T1000 (cell line): ENCODE measurements around the gene CIAO2A.

Experiments used
- DNase-seq: peaks from one replicate; lab custom pipeline; 2025; ENCODE audit warnings: mixed read lengths; lab: John Stamatoyannopoulos, UW

CIAO2A gene

DNA sequence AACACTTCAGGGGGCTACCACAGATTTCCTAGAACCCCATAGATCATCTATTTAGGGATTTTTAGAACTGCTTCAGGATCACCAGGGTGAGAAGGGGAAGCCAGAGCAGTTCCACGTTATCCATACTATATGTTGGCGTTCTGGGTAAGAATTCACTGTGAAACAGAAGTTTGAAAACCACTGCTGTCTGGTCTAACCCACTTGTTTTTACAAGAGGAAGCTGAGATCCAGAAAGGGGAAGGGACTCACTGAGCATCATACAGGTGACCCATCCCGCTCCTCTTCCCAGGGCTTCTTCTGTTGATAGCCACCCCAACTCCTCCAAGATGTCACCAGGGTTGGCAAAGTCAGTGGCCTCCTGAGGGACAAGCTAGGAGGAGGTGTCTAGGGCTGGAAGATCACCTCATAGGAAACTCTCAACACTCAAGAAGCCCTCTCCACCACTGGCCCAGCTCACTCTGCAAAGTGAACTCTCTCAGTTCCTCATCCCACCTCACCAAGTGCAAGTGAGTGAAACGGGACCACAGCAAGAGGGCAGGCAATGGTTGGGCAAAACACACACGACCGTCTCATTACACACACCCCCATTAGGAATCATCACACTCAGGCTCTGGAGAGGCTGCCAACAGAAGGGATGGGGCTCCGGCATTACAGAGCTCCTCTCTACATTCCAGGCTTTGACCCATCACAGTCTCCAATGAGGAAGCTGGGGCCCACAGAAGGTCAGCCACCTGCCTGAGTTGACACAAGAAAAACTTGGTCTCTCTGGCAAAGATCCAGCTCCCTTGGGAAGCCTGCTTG lies 49.1 kb downstream of the CIAO2A start:
- DNase-seq = no peak

DNA sequence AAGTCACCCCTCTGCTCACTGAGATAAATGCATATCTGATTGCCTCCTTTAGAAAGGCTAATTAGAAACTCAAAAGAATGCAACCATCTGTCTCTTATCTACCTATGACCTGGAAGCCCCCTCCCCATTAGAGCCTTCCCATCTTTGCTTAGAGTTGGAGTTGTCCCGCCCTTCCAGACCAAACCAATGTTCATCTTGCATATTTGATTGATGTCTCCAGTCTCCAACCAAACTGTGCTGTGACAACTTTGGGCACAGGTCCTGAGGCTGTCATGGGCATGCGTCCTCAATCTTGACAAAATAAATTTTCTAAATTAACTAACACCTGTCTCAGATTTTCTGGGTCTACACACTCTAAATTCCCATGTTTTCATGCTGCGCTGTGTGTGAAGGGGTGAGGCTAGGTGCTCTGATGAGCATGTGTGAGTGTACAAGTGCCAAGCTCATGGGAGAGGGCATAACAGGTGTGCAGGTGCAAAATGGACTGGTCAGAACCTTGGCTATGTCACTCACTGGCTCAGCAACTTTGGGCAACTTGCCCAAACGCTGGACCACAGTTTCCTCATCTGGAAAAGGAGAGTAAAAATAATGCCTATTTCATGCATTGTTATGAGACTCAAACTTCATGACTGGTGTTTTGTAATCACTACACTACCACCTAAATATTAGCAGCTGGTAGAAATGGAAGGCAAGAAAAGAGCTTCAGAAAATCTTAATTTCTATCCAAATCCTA lies 54.6 kb downstream of the CIAO2A start:
- no peak for DNase-seq

- no peak for DNase-seq
These were observed 55.7 kb downstream of the CIAO2A start for GRCh38 chr15:64037966-64038365.

DNA sequence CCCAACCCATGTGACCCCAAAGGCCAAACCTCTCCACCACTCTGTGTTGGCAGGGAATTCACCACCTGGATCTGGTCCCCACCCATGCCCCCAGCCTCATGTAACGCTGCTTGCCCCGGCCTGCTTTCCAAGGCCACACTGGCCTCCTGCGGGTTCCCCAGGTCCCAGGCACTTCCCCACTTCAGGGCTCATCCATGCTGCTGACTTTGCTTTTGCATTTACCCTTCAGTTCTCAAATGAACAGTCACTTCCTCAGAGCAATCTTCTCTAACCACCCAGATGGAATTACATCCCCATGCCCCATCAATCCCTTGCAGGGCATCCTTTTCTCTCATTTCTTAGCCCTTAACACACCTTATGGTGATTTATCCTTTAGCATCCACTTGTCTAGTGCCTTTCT lies 56.5 kb downstream of the CIAO2A start:
- DNase-seq = no peak

DNA sequence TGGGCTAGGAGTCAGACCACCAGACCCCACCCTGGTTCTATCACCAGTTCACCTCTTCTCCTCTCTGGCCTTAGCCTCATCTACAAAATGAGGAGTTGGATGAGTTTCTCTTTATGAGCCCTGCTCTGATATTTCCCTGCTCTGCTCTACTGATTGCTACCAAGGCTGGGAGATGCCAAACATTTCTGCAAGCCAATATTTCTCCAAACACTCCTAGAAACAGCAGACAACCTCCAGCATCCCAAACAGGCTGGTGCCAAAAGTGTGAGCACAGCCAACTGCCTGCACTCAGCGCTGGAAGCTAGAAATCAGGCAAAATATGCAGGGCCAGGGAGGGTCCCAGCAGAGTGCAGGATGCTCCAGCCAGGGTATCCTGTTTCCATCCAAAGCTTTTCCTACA lies 58.1 kb downstream of the CIAO2A start:
- no peak for DNase-seq

DNA sequence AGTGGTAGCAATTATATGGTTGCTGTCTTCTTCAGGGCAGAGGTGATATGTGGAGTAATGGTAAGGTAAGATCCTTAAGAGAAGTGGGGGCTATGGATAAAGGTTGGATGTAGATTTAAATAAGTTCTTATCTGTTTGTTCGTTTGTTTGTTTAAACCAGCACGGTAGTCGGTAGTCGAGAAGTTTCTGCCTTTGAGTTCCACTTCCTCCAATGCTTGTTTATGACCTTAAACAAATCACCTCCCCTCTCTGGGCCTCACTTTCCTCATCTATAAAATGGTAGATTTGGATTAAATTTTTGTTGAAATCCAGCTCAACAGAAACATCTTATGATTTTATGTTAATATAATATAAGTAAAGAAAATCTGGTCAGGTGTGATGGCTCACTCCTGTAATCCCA lies 59.1 kb downstream of the CIAO2A start:
- DNase-seq = no peak

DNA sequence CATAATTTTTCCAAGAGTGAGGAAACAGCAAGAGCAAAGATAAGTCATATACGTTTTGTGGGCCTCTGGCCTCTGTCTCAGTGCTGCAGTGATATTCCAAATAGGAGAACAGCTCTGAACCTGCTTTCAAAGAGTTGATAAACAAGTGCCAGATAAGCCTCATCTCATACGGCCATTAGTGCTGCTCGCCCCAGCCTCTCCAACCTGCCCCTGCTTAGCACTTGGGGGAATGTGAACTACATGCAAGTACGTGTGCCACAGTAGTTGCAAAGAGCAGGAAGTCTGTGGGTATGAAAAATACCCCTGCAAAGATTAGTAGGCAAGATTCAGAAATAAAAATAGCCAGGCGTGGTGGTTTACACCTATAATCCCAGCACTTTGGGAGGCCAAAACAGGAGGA lies 61.3 kb downstream of the CIAO2A start:
- no peak for DNase-seq

- no peak for DNase-seq
These were observed 63.5 kb downstream of the CIAO2A start for GRCh38 chr15:64030123-64030522.

DNA sequence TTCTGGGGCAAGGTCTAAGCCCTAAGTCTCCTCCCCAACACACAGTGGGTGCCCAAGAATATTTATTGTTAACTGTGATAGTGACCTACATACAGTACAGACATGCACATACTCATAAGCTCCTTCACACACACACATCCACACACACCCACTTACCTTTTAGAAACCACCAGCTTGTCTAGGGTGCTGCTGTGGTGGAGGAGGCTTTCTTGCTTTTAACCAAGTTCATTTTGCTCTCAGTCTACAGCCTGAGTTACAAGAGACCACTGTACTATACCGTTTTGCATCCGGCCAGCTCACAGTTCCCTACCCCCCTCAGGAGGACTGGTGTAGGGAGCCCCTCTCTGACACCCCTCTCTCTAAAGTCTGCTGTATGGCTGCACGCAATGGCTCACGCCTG lies 64.0 kb downstream of the CIAO2A start:
- DNase-seq = no peak

- no peak for DNase-seq
These were observed 64.5 kb downstream of the CIAO2A start for GRCh38 chr15:64029110-64029509.

DNA sequence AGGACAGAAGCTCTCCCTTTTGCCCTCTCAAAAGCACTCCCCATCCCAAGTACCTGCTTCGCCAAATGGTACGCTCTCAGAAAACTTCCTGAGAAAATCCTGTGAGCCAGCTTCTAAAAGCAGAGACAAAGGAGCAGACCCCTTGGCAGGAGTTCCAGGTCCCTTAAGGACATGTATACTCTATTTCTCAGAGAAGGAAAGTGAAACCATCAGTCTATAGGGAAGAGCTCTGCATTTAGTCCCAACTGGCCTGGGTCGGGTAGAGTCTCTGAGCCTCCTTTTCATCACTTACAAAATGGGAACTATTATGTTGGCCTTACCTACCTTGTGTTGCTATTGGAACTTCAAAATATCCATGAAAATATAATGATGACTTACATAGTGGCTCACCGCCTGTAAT lies 67.0 kb downstream of the CIAO2A start:
- no peak for DNase-seq

DNA sequence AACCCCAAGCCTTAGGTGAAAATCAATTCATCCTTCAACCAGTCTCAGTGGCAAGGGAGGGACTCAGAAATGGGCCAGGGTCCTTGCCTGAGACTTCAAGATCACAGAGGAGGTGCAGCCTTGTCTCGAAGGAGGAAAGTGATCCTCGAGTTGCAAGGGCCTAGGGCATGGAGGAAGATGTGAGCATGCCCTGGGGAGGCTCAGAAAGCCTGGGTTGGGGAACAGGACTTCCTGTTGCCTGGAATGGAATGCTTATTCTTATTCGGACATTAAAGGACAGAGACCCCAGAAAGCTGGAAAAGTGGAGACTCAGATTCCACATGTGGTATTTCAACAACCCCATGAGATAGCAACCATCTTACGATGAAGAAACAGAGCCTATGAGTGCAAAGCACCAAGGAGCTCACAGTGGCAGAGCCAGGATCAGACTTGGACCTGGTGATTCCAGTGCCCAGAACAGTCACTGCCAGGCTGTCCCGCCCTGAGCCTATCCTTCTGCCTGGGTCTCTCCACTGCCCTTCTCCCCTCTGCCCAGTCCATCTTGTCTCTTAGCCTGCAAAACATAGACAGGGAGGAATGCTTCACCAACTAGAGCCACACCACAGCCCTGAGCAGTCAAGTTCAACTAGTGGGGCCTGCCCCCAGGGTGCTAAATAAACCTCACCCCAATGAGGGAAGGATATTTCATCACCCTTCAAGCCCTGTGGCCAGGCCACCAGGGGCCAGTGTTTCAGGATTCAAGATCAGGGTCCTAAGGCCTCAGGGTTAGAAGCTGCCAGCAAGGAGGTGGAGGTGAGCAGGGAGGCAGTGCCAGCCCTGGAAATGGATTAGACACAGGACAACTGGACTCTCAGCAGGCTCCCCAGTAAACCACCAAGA lies 69.2 kb downstream of the CIAO2A start:
- no peak for DNase-seq

DNA sequence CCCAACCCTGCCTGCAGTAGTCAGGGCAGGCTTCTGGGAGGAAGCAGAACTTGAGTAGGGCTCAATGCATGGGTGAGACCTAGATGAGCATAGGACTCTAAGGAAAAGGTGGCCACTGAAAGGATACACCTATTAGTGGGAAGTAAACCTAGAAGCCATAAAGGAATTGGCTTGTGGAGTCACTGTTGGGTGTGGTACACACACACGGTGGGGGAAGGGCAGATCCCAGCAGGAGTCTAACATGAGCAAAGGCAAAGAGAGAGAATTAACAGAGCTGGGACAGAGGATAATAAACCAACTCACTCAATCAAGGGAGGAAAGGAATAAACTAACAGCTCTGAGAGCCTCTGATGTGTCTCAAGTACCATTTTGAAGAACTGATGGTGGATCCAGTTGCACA lies 70.4 kb downstream of the CIAO2A start:
- DNase-seq = no peak

DNA sequence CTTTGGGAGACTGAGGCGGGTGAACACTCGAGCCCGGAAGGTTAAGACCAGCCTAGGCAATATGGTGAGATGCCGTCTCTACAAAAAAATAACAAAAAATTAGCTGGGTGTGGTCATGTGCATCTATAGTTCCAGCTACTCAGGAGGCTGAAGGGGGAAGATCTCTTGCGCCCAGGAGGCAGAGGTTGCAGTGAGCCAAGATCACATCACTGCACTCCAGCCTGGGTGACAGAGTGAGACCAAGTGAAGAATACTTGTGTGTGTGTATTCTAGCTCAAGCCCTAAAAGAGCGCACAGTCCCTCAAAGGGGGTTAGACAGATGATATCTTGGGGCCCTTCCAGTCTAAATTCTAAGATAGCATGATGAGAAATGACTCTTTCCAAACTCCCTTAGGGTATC lies 71.1 kb downstream of the CIAO2A start:
- no peak for DNase-seq
